ENCODE results near the gene DAB2IP.

- TF ChIP-seq FOXK2 (IDR thresholded peaks at IDR 0.05) (no peak), ARNT (IDR thresholded peaks at IDR 0.05) (no peak), FOXA1 (IDR thresholded peaks at IDR 0.05) (no peak), SP1 (IDR thresholded peaks at IDR 0.05) (no peak), TARDBP (IDR thresholded peaks at IDR 0.05) (no peak), HDGF (IDR thresholded peaks at IDR 0.05; ENCODE audit: borderline replicate concordance) (no peak), ELF4 (IDR thresholded peaks at IDR 0.05) (no peak), ZNF384 (IDR thresholded peaks at IDR 0.05) (no peak), PKNOX1 (IDR thresholded peaks at IDR 0.05) (no peak), NFRKB (IDR thresholded peaks at IDR 0.05) (no peak), FOXM1 (IDR thresholded peaks at IDR 0.05; ENCODE audit: borderline replicate concordance) (no peak)
Measured at GRCh38 chr9:121694600-121694999, 43.2 kb downstream of the DAB2IP start.
